ENCODE results near the gene NRBF2. TPM values are rescaled to one million over a fixed set of nuclear protein-coding genes. Genes with fewer than 3 reads are reported as not detected.
"Not testable (repeated sequence)": the region's sequence is repeated elsewhere in the genome, so short reads cannot be mapped to it uniquely, and the experiment has no call there.

The NRBF2 gene
- 10 to 100 TPM; 17.3 to 24.0 (median 22.7) TPM for total RNA-seq

DNA sequence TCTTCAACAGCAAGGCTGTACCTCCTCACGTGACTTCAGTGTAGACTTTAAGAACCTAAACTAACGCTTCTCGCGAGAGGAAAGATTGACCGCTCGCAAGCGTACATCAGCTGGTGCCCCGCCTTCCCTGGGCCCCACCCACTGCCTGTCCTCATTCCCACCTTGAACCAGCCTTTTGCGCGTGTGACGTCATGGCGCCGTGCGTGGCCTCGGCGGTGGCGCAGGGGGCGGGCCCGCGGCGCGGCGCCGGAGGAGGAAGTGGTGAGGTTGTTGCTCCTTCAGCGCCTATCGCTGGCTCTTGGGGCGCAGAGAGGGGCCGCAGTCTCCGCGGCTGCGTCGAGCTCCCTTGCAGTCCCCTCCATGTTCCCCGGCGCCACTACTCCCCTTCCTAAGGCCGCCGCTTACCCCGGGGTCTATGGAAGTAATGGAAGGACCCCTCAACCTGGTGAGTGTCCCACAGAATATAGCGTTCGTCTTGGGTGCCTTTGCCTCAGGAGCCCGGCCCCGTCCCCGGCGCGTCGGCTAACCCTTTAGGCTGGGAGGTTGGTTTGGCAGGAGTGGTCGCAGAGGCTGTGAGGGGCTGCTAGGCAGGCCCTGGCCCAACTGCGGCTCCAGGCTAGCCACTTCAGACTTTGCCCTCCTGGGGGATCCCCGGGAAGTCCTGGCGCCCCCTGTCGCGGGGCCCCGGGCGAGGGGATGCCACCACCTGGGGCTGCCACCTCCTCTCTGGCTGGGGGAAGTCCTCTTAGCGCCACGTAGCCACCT is at the start of gene NRBF2:
Gene NRBF2 (plus strand): TSS at position 273 of the 765 bp plus-strand sequence. CDS start 143 bp downstream, at position 416.
- 0% methylated on average over 50 to 54 of the region's 55 CpGs for WGBS, 2 donors
- TF ChIP-seq, protein P1, sequence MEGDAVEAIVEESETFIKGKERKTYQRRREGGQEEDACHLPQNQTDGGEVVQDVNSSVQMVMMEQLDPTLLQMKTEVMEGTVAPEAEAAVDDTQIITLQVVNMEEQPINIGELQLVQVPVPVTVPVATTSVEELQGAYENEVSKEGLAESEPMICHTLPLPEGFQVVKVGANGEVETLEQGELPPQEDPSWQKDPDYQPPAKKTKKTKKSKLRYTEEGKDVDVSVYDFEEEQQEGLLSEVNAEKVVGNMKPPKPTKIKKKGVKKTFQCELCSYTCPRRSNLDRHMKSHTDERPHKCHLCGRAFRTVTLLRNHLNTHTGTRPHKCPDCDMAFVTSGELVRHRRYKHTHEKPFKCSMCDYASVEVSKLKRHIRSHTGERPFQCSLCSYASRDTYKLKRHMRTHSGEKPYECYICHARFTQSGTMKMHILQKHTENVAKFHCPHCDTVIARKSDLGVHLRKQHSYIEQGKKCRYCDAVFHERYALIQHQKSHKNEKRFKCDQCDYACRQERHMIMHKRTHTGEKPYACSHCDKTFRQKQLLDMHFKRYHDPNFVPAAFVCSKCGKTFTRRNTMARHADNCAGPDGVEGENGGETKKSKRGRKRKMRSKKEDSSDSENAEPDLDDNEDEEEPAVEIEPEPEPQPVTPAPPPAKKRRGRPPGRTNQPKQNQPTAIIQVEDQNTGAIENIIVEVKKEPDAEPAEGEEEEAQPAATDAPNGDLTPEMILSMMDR (IDR thresholded peaks at IDR 0.05) = no peak
- peak in 1 of 2 donors; percentile 90 for TF ChIP-seq POLR2A (IDR thresholded peaks at IDR 0.05)
- DNase-seq (ENCODE audit: low spot score in 2 of 2) = peak; percentile 96 to 99
- H3K4me3 ChIP-seq (ENCODE audit: low read depth, poor library complexity, severe bottlenecking) = peak within 1 kb of the TSS; percentile 88
- intact Hi-C loops (cut with DNase I; ENCODE audit: low total_unique reads) = no loop called here

GRCh38 chr10:63083406-63083805 is 49.7 kb upstream of the NRBF2 start:
- H3K4me3 ChIP-seq (ENCODE audit: low read depth, poor library complexity, severe bottlenecking); DNase-seq (ENCODE audit: low spot score in 2 of 2); intact Hi-C loops (cut with DNase I; ENCODE audit: low total_unique reads): not testable (repeated sequence)
- 91 to 94% methylated on average over 14 of the region's 14 CpGs for WGBS, 2 donors

GRCh38 chr10:63083904-63084689 is 49.0 kb upstream of the NRBF2 start:
- intact Hi-C loops (cut with DNase I; ENCODE audit: low total_unique reads) = no loop called here

DNA sequence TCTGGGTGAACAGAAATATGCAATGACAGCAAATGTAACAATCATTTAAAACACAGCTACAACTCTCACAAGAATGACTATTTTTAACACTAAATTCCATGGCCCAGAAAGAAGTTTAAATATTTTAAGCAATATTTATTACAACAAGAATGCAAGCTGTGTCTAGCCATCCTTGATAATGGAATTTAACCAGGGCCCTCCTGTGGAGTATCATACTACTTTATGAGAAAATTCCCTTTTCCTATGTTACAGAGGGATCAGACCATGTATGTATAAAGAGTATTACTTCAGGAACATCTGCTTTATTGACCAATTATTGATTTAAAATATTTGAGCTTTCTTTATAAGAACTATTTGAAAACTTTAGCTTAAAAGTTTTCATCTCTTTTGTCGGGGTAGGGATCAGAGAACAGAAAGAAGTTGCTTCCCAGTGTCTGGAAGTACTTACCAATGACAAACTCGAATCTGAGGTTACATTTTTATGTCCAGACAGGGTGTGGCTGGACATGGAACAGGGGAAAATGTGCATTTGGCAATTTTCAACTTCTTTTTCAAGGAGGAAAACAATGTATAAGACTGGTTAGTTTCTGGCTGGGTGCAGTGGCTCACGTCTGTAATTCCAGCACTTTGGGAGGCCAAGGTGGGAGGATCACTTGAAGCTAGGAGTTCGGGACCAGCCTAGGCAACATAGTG is 48.3 kb upstream of the NRBF2 start:
- TF ChIP-seq POLR2A (IDR thresholded peaks at IDR 0.05) = no peak
- TF ChIP-seq, protein P1 (IDR thresholded peaks at IDR 0.05) = no peak
- no peak for DNase-seq (ENCODE audit: low spot score in 2 of 2)
- H3K4me3 ChIP-seq (ENCODE audit: low read depth, poor library complexity, severe bottlenecking) = no peak overlapping the region
- WGBS, 2 donors = 49 to 55% methylated on average over 4 of the region's 4 CpGs
- intact Hi-C loops (cut with DNase I; ENCODE audit: low total_unique reads) = no loop called here

More at GRCh38 chr10:63083904-63084689, 49.0 kb upstream of the NRBF2 start:
- WGBS, 2 donors = 12 to 15% methylated on average over 7 of the region's 7 CpGs
- no peak overlapping the region for H3K4me3 ChIP-seq (ENCODE audit: low read depth, poor library complexity, severe bottlenecking)
- TF ChIP-seq, protein P1 (IDR thresholded peaks at IDR 0.05) = peak in 1 of 3 donors; percentile 64
- TF ChIP-seq POLR2A (IDR thresholded peaks at IDR 0.05) = no peak
- peak; percentile 73 to 88 for DNase-seq (ENCODE audit: low spot score in 2 of 2)

DNA sequence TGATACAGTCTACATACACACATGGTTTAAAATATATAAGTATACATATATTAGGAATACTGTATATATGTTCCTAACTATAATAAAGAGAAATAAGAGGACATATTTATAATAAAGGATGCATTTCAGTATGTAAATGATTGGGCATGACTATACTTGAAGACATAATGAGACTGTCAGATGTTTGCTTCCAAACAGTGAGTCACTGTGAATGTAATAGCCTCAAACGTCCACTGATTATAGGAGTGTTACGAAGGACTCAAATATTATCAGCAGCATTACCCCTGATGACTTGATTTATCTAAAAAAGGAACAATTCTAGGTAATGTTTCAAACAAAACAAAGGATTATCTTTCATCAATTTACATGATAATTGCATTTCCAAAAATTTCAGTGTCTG is 39.9 kb upstream of the NRBF2 start:
- no peak for DNase-seq (ENCODE audit: low spot score in 2 of 2)
- intact Hi-C loops (cut with DNase I; ENCODE audit: low total_unique reads) = no loop called here
- TF ChIP-seq POLR2A (IDR thresholded peaks at IDR 0.05) = no peak
- TF ChIP-seq, protein P1 (IDR thresholded peaks at IDR 0.05) = no peak
- 45 to 46% methylated on average over 2 of the region's 2 CpGs for WGBS, 2 donors
- H3K4me3 ChIP-seq (ENCODE audit: low read depth, poor library complexity, severe bottlenecking) = no peak overlapping the region

DNA sequence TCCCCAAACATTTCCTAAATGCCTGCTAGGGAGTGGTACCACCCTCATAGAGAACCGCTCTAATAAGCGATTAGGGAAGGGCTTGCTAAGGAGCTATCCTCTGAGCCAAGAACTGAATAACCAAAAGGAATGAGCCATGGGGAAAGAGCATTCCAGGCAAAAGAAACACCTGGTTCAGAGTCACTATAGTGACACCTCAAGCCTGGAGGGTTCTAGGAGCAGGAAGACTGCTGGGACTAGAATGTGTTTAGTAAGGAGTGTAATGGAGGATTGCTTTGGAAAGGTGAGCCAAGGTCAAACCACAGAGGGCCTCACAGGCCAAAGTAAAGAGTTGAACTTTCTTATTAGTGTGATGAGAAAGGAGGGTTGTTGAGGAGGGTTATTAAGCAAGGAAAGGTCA is 38.7 kb upstream of the NRBF2 start:
- DNase-seq (ENCODE audit: low spot score in 2 of 2) = no peak
- 79 to 85% methylated on average over 2 of the region's 2 CpGs for WGBS, 2 donors
- TF ChIP-seq, protein P1 (IDR thresholded peaks at IDR 0.05) = no peak
- TF ChIP-seq POLR2A (IDR thresholded peaks at IDR 0.05) = no peak
- intact Hi-C loops (cut with DNase I; ENCODE audit: low total_unique reads) = no loop called here
- no peak overlapping the region for H3K4me3 ChIP-seq (ENCODE audit: low read depth, poor library complexity, severe bottlenecking)
